GM19452 (cell line): ENCODE data around the gene FRMPD2.
"Not testable (repeated sequence)": the region's sequence is repeated elsewhere in the genome, so short reads cannot be mapped to it uniquely, and the experiment has no call there.

ENCODE experiments used
- ATAC-seq: cut with Tn5 transposase; IDR thresholded peaks from one replicate; pipeline ENCODE4 v1.9.1; 2021; ENCODE audit not compliant: unreplicated experiment

FRMPD2 gene

GRCh38 chr10:48209241-48209640, 65.3 kb downstream of the FRMPD2 start:
- ATAC-seq: no peak

GRCh38 chr10:48207853-48208252, 66.6 kb downstream of the FRMPD2 start:
- no peak for ATAC-seq

- no peak for ATAC-seq
Observed at GRCh38 chr10:48206482-48207250, 67.8 kb downstream of the FRMPD2 start.

GRCh38 chr10:48205918-48206317, 68.6 kb downstream of the FRMPD2 start:
- peak; percentile 69 for ATAC-seq

- ATAC-seq: no peak
Observed at GRCh38 chr10:48199580-48200377, 74.7 kb downstream of the FRMPD2 start.

GRCh38 chr10:48197236-48197899, 77.1 kb downstream of the FRMPD2 start:
- no peak for ATAC-seq

- ATAC-seq: no peak
Observed at GRCh38 chr10:48195803-48196202, 78.7 kb downstream of the FRMPD2 start.

- ATAC-seq: no peak
Observed at GRCh38 chr10:48194830-48195229, 79.7 kb downstream of the FRMPD2 start.

GRCh38 chr10:48193556-48193955, 80.9 kb downstream of the FRMPD2 start:
- no peak for ATAC-seq

GRCh38 chr10:48192881-48193450, 81.5 kb downstream of the FRMPD2 start:
- no peak for ATAC-seq

- ATAC-seq: no peak
Observed at GRCh38 chr10:48187713-48188485, 86.6 kb downstream of the FRMPD2 start.

- no peak for ATAC-seq
Observed at GRCh38 chr10:48187126-48187525, 87.4 kb downstream of the FRMPD2 start.

GRCh38 chr10:48186264-48186804, 88.2 kb downstream of the FRMPD2 start:
- not testable (repeated sequence) for ATAC-seq

- no peak for ATAC-seq
Observed at GRCh38 chr10:48184224-48184623, 90.3 kb downstream of the FRMPD2 start.

GRCh38 chr10:48172715-48173114, 101.8 kb downstream of the FRMPD2 start:
- not testable (repeated sequence) for ATAC-seq

GRCh38 chr10:48160670-48161069, 113.8 kb downstream of the FRMPD2 start:
- not testable (repeated sequence) for ATAC-seq

GRCh38 chr10:48160163-48160562, 114.3 kb downstream of the FRMPD2 start:
- ATAC-seq: not testable (repeated sequence)

- ATAC-seq: not testable (repeated sequence)
Observed at GRCh38 chr10:48154211-48155140, 120.0 kb downstream of the FRMPD2 start.

- ATAC-seq: not testable (repeated sequence)
Observed at GRCh38 chr10:48147643-48148042, 126.9 kb downstream of the FRMPD2 start.
